ENCODE measurements around the gene COPG1. TPM values are rescaled to one million over a fixed set of nuclear protein-coding genes. Genes with fewer than 3 reads are reported as not detected.
"Not testable (repeated sequence)": the region's sequence is repeated elsewhere in the genome, so short reads cannot be mapped to it uniquely, and the experiment has no call there.

Gene COPG1
- total RNA-seq, 1 experiment from 2014 or later: 186 TPM

DNA sequence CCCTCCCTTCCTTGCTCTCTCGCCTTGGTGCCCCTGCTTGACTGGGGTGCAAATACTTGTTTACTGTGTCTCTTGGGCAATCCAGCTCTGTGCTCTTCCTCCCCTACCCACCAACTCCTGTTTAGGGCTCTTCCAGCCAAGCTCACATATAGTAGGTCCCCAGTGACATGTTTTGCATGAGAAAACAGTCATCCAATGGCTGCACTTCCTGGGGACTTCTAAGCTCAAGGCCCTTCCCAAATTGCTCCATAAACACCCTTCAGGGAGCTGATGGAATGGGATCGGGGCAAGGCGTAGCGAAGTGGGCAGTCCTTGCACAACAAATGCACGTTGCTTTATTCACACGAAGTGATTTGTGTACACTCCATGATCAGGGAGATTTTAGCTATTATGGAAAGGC is 9.4 kb upstream of the COPG1 start:
- DNase-seq (ENCODE audit: low spot score): no peak

DNA sequence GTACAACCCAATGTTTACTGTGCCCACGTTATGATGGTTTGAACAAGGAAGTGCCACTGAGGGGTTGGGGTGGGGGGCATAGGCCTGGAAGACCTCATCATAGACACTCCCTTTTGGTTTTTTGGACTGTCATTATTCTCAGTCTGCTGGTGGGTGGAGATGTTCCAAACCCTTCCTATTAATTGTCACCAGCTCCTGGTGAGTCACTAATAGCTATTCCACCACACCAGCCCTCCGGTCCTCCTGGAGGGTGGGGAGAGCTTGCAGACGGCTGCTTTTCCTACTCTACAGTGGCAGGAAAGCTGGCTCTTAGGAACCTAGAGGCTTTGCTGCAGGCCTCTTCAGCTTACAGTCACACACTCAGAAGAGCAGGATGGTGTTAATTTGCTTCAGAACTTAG is 9.0 kb upstream of the COPG1 start:
- DNase-seq (ENCODE audit: low spot score): peak; percentile 26

GRCh38 chr3:129245141-129245540 is 4.3 kb upstream of the COPG1 start:
- DNase-seq (ENCODE audit: low spot score): no peak

DNA sequence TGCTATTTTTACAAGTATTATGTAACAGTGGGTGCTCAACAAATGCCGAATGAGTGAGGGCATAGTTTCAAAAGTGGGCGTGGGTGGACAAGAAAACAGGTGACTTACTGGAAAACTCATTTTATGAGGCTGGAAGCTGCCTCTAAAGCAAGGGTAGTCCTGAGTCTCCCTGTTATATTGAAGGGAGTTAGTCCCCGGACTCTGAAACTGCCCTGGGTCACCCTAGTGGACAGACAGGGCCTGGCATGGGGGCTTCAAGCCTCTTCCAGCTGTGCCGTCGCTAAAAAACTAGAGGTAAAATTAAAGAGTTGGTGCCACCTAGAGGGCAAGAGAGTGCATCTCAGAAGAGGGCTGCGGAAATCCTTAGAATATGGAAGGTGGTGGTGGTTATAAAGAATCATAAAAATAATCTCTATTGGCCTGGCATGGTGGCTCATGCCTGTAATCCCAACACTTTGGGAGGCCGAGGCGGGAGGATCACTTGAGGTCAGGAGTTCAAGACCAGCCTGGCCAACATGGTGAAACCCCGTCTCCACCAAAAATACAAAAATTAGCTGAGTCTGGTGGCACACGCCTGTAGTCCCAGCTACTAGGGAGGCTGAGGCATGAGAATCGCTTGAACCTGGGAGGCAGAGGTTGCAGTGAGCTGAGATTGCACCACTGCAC is 3.6 kb upstream of the COPG1 start:
- DNase-seq (ENCODE audit: low spot score): peak; percentile 98

GRCh38 chr3:129246636-129247035 is 2.8 kb upstream of the COPG1 start:
- DNase-seq (ENCODE audit: low spot score): no peak

- DNase-seq (ENCODE audit: low spot score): no peak
These were observed 973 bp upstream of the COPG1 start for GRCh38 chr3:129248286-129248979.

GRCh38 chr3:129252748-129253147 is 3.3 kb downstream of the COPG1 start:
- no peak for DNase-seq (ENCODE audit: low spot score)

DNA sequence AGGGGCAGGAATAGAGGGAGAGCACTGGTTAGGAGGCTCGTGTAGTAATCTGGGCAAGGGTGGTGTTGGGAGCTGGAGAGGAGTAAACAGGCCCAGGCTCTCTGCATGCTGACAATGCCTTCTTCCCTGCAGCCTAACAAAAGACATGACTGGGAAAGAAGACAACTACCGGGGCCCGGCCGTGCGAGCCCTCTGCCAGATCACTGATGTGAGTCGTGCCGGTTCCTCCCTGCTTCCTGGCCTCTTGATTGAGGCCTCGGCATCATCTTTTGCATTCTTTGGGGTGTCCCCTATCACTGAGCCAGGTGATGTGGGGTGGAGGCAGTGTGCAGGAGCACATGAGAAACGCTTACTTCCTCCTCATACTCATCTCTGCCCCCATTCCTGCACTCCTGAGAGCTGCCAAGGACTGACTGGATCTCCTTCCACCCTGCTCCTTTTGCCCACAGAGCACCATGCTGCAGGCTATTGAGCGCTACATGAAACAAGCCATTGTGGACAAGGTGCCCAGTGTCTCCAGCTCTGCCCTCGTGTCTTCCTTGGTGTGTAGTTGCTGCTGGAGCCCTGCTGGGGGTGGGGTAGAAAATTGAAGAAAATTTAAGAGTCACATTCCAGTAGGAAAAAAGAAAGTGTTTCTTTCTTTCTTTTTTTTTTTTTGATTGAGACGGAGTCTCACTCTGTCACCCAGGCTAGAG is 5.3 kb downstream of the COPG1 start:
- no peak for DNase-seq (ENCODE audit: low spot score)

DNA sequence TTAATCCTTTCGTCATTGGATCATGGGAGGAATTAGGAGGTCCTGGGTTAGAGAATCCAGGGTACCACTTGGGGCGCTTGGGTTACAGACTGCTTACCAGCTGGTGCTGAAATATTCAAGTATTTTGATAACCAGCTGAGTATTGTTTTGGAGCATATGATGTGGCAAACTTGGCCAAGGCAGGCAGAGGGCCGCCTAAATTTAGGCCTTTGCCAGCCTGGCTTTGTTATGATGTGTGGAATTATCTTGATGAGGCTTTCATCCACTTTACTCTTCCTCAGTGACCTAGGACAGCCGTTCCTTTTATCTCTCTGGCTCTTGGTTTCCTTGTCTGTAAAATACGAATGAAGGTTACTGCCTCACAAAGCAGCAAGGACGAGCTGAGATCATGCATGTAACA is 6.9 kb downstream of the COPG1 start:
- DNase-seq (ENCODE audit: low spot score): no peak

GRCh38 chr3:129257609-129258008 is 8.2 kb downstream of the COPG1 start:
- DNase-seq (ENCODE audit: low spot score): no peak

DNA sequence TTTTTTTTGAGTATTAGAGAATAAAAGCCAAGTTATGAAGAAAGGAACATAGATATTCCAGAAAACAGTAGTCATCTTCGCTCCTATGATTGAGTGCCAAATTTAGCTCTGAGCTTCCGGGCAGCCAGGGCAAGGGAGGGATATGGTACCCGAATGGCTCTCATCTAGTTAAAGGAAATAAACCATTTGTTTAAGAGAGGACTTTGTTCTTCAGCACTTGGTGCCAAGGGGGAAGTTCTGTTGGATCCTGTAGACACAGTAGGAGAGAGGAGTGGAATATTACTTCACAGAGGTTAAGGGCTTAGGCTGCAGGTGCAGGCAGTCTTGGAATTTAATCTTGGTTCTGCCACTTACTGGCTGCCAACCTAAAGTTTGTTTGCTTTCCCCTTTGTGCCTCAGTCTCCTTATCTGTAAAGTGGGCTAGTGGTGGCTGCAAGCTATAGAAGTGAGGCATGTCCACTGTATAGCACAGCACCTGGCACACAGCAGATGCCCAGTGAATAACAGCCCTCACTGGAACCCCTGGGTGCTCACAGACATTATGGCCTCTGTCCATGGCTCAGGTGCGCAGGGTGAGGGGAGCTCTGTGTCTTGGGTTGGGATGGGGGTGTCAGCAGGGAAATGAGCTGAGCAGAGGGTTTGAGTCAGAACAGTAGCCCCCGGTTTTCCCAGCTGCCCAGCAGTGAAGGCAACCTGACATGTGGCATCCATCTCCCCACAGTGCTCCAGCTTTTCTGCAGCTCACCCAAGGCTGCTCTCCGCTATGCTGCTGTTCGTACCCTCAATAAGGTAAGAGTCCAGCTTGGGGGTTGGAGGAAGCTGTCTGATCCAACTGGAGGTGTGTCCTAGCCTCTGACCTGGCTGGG is 10.4 kb downstream of the COPG1 start:
- no peak for DNase-seq (ENCODE audit: low spot score)

- DNase-seq (ENCODE audit: low spot score): no peak
These were observed 11.2 kb downstream of the COPG1 start for GRCh38 chr3:129260606-129261005.

DNA sequence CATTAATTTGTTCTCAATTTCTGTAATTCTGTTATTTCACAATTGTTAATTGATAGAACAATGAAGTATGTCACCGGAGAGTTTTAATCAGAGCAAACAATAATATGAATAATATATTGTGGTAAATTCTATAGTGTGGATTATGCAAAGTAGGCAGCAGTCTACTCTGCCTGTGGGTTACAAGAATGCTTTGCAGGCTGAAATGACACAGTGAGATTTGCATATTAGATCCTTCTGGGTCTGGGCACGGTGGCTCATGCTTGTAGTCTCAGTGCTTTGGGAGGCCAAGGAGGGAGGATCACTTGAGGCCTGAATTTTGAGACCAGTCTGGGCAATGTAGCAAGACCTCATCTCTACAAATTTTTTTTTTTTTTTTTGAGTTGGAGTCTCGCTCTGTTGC is 12.5 kb downstream of the COPG1 start:
- DNase-seq (ENCODE audit: low spot score): no peak

DNA sequence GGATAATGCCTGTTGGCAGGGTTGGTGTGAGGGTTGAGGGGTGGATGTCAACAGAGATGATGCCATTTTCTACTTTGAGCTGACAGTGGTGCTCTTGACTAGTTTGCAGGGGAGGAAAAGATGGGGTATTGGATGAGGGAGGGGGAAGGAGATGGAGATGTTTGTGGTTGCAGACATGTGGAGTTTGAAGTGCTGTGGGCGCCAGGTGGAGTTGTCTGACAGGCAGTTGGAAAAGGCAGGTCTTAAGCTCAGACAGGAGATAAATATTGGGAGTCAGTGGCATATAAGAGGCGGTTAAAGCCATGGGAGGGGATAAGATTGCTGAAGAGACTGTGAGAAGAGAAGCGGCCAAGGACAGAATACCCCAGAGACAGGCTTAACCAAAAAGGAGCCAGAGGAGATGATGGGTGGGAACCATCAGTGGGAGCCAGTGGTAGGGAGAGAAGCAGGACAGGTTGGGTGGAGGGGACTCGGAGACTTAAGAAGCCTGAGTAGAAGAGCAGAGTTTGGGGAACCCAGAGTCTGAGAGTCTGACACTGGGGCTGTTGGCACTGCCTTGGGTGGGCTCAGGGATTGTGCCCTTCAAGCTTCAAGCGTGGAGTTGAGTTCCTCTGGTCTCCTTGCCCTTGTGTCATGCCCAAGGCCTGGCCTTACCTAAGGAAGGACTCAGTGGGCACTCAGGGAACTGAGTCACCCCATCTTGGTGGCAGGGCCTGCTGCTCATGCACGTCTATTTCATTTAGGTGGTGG is 13.9 kb downstream of the COPG1 start:
- no peak for DNase-seq (ENCODE audit: low spot score)

DNA sequence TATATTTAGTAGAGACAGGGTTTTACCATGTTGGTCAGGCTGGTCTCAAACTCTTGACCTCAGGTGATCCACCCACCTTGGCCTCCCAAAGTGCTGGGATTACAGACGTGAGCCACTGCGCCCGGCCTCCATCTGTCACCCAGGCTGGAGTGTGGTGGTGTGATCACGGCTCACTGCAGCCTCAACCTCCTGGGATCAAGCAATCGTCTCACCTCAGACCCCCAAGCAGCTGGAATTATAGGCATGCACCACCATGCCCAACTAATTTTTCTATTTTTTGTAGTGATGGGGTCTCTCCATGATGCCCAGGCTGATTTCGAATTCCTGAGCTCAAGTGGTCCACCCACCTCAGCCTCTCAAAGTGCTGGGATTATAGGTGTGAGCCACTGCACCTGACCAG is 15.6 kb downstream of the COPG1 start:
- DNase-seq (ENCODE audit: low spot score): not testable (repeated sequence)

- no peak for DNase-seq (ENCODE audit: low spot score)
These were observed 17.2 kb downstream of the COPG1 start for GRCh38 chr3:129266651-129267050.

- DNase-seq (ENCODE audit: low spot score): no peak
These were observed 19.0 kb downstream of the COPG1 start for GRCh38 chr3:129268396-129268795.

- DNase-seq (ENCODE audit: low spot score): no peak
These were observed 22.3 kb downstream of the COPG1 start for GRCh38 chr3:129271674-129272073.

DNA sequence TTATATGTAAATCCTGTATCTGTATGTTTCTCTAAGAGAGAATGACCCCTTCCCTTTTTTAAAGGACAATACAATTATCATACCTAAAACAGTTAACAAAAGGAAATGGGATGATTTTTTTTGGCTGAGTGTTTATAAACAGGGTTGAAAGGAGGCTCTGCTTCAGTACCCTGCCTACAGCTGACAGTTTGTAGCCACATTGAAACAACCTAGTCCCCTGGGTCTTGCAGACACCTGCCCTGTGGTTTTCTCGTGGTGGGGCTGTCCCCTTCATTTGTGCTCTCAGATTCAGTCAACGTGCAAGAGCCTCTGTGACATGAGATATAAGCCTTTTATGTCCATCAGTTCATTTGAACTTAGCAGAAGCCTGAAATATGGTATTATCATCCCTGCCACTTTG is 27.0 kb downstream of the COPG1 start:
- DNase-seq (ENCODE audit: low spot score): no peak

GRCh38 chr3:129277829-129278271 is 28.4 kb downstream of the COPG1 start:
- DNase-seq (ENCODE audit: low spot score): no peak

DNA sequence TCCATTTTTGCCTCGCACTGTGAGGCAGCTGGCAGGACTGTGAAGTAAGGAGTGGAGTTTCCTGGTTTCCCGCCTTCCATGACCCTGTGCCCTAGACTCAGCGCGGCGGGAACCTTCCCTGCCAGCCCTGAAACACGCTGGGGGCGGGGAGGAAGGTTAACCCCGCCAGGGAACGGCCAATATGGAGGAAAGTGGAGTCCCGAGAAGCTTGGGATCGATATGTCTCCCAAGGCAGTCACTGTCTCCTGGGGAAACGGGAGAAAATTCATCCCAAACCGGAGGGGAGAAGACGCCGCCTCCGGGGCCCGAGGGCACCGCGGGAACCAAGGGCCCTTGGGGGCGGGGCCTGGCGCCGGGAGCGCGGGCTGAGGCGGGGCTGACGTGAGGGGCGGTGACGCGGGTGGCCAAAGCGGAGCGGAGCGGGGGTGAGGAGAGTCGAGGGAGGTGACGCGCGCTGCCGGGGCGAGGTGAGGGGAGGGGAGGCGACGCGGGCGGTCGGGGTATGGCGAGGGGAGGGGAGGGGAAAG is 29.1 kb downstream of the COPG1 start, which contains the start of gene HMCES:
HMCES (plus strand) TSS at position 432 of the 527 bp plus-strand sequence. CDS start 863 bp downstream, outside the sequence.
- peak; percentile 96 for DNase-seq (ENCODE audit: low spot score)

Data from HT-29 (cell line).